ENCODE data around the gene APOL3. TPM values are rescaled to one million over a fixed set of nuclear protein-coding genes. Genes with fewer than 3 reads are reported as not detected.
"Not testable (repeated sequence)": the region's sequence is repeated elsewhere in the genome, so short reads cannot be mapped to it uniquely, and the experiment has no call there.

APOL3 gene
- polyA plus RNA-seq, 1 donor = 9.1 TPM

GRCh38 chr22:36102995-36103394 lies 57.6 kb downstream of the APOL3 start:
- DNase-seq (ENCODE audit: low read depth) = no peak

- DNase-seq (ENCODE audit: low read depth) = no peak
These were observed 58.8 kb downstream of the APOL3 start for GRCh38 chr22:36101756-36102155.

GRCh38 chr22:36100908-36101307 lies 59.6 kb downstream of the APOL3 start:
- DNase-seq (ENCODE audit: low read depth) = not testable (repeated sequence)

GRCh38 chr22:36100134-36100824 lies 60.3 kb downstream of the APOL3 start:
- no peak for DNase-seq (ENCODE audit: low read depth)

- DNase-seq (ENCODE audit: low read depth) = not testable (repeated sequence)
These were observed 61.0 kb downstream of the APOL3 start for GRCh38 chr22:36099561-36099960.

- no peak for DNase-seq (ENCODE audit: low read depth)
These were observed 62.7 kb downstream of the APOL3 start for GRCh38 chr22:36097880-36098279.

GRCh38 chr22:36090772-36091171 lies 69.8 kb downstream of the APOL3 start:
- not testable (repeated sequence) for DNase-seq (ENCODE audit: low read depth)

Other genes starting within 250 kb of the APOL3 start
- 191 TPM for gene RBFOX2, start 131.9 kb downstream of the APOL3 start, polyA plus RNA-seq (ENCODE audit: insufficient read length)
- gene APOL4, start 41.1 kb upstream of the APOL3 start, polyA plus RNA-seq (ENCODE audit: insufficient read length) = 20.3 TPM
- 22.9 TPM for gene APOL2, start 78.8 kb upstream of the APOL3 start, polyA plus RNA-seq (ENCODE audit: insufficient read length)
- gene APOL1, start 92.4 kb upstream of the APOL3 start, polyA plus RNA-seq (ENCODE audit: insufficient read length) = 4.3 TPM
- gene MYH9, start 227.2 kb upstream of the APOL3 start, polyA plus RNA-seq (ENCODE audit: insufficient read length) = 83.0 TPM

Data from forelimb muscle (tissue), 1 donor.